Measurements from ENCODE around the gene C1RL.

DNA sequence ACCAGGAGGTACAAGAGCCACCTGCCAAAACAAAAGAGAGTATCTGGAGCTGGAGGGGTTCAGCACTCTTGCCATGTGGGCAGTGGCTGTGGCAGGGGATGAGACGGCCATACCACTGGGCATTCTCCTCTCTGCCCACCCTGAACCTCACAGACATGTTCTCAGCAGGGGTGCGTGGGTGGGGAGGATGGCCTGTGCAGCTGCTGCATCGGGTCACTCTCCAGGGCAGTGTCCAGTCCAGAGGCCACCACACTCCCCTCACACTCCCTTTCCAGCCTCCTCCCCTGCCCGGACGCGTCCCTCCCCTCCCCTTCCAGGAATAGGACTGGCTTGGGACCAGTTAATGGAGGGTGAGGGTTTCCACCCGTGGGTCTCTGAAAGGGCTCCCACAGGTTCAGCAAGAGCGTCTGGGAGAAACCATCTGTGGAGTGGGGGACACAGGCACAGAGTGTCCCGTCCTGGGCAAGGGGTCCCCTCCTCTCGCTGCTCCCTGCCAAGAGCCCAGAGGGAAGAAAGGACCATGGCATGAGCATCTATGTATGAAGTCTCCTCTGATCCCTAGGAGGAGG lies 17.3 kb downstream of the C1RL start:
- TF ChIP-seq, protein P1, sequence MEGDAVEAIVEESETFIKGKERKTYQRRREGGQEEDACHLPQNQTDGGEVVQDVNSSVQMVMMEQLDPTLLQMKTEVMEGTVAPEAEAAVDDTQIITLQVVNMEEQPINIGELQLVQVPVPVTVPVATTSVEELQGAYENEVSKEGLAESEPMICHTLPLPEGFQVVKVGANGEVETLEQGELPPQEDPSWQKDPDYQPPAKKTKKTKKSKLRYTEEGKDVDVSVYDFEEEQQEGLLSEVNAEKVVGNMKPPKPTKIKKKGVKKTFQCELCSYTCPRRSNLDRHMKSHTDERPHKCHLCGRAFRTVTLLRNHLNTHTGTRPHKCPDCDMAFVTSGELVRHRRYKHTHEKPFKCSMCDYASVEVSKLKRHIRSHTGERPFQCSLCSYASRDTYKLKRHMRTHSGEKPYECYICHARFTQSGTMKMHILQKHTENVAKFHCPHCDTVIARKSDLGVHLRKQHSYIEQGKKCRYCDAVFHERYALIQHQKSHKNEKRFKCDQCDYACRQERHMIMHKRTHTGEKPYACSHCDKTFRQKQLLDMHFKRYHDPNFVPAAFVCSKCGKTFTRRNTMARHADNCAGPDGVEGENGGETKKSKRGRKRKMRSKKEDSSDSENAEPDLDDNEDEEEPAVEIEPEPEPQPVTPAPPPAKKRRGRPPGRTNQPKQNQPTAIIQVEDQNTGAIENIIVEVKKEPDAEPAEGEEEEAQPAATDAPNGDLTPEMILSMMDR (IDR thresholded peaks at IDR 0.05): no peak
- TF ChIP-seq POLR2A (IDR thresholded peaks at IDR 0.05): no peak

All from heart left ventricle (tissue), 13 donors.